Suppressor macrophage treated with lipopolysaccharide for 4 hours (primary cell): ENCODE results near the gene KCNE5.
A peak's percentile ranks its signal among the peaks of the same experiment; 100 is the strongest.
"Not testable (repeated sequence)": the region's sequence is repeated elsewhere in the genome, so short reads cannot be mapped to it uniquely, and the experiment has no call there.

Experiments
- DNase-seq: peaks from one replicate; pipeline ENCODE4 v3.0.0-alpha.2; 2020

The KCNE5 gene, protein sequence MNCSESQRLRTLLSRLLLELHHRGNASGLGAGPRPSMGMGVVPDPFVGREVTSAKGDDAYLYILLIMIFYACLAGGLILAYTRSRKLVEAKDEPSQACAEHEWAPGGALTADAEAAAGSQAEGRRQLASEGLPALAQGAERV

DNA sequence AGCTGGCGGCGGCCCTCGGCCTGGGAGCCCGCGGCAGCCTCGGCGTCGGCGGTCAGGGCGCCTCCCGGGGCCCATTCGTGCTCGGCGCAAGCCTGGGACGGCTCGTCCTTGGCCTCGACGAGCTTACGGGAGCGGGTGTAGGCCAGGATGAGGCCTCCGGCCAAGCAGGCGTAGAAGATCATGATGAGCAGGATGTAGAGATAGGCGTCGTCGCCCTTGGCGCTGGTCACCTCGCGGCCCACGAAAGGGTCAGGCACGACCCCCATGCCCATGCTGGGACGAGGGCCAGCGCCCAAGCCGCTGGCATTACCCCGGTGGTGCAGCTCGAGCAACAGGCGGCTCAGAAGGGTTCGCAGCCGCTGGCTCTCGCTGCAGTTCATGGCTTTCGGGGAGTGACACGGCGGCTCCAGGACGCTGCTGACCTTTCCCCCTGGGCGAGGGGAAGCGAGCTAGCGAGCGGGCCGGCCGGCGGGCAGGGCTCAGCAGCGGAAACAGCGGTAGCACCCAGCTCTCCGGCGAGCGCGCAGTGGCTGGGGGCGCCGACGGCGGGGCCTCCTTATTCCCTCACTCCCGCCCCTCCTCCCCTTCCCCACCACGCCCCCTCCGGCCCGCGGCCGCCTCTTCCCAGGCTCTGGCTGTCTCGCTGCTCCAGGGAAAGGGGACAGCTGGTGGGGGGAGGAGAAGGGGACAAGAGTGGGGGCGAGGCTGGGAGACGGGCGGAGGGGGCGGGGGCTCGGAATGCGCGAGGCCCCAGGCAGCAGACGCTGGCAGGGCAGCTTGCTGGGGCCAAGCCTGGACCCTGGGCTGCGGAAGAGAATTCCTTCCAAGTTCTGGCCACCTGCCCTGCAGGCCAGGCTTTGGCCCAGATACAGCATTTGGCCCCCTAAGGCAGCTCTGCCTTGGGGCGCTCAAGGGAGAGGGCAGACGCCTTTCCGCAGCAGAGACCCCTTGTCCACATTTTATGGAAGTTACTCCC, at the start of gene KCNE5:
Gene KCNE5, minus strand, starts transcription at position 532 of the 976 bp plus-strand sequence. Its CDS starts 152 bp downstream, at position 380.
- no peak for DNase-seq

DNA sequence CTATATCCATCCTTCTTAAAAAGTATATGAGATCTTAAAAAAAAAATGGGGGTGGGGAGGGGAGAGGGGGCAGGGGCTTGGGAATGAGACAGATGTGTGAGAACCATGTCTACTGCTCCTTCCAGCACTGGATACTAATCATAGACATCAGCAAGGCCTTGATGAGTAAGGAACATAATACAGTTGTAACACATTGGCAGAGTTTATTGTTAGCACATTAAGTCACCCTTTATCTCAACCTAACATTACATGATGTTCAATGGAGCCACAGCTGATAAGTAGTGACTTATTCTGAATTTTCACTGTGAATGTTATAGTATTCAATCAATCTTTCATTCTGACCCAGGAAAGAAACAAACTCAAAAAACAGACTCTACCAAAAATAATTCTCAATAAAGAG, 47.3 kb upstream of the KCNE5 start:
- no peak for DNase-seq

DNA sequence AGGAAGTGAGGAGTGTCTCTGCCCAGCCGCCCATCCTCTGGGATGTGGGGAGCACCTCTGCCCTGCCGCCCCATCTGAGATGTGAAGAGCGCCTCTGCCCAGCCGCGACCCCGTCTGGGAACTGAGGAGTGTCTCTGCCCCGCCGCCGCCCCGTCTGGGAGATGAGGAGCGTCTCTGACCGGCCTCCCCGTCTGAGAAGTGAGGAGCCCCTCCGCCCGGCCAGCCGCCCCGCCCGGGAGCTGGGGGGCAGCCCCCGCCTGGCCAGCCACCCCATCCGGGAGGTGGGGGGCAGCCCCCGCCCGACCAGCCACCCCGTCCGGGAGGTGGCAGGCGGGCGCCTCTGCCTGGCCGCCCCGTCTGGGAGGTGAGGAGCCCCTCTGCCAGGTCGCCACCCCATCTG, 46.2 kb upstream of the KCNE5 start:
- not testable (repeated sequence) for DNase-seq

GRCh38 chrX:109667986-109668385, 43.0 kb upstream of the KCNE5 start:
- DNase-seq = no peak

GRCh38 chrX:109660435-109661143, 35.6 kb upstream of the KCNE5 start:
- peak; percentile 12 for DNase-seq

GRCh38 chrX:109658391-109658790, 33.4 kb upstream of the KCNE5 start:
- DNase-seq = no peak

GRCh38 chrX:109657364-109657763, 32.4 kb upstream of the KCNE5 start:
- DNase-seq = not testable (repeated sequence)

GRCh38 chrX:109656774-109657173, 31.8 kb upstream of the KCNE5 start:
- DNase-seq = no peak

- DNase-seq = no peak
Measured at GRCh38 chrX:109655502-109656201, 30.7 kb upstream of the KCNE5 start.

- DNase-seq = no peak
Measured at GRCh38 chrX:109654516-109655109, 29.6 kb upstream of the KCNE5 start.

DNA sequence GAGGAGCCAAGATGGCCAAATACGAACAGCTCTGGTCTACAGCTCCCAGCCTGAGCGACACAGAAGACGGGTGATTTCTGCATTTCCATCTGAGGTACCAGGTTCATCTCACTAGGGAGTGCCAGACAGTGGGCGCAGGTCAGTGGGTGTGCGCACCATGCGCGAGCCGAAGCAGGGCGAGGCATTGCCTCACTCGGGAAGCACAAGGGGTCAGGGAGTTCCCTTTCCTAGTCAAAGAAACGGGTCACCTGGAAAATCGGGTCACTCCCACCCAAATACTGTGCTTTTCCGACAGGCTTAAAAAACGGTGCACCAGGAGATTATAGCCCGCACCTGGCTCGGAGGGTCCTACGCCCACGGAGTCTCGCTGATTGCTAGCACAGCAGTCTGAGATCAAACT, 19.7 kb upstream of the KCNE5 start:
- DNase-seq = not testable (repeated sequence)

DNA sequence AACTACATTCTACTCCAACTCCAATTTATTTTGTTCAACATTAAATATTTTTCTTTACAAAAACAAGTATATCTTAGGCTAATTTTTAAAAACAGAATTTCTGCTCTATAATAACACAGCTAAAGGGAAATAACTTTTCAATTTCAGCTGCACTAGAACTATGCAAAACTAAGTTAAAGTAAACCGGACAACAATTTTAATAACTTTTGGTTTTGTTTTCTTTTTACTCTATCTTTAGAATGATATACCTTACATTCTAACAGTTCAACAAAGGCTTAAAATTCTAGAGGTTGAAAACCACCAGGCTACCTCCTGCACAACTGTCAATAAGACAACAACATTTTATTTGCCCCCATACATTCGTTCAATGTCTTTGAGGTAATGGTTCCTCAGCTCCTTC, 18.7 kb upstream of the KCNE5 start:
- no peak for DNase-seq

- no peak for DNase-seq
Measured at GRCh38 chrX:109638158-109638557, 13.2 kb upstream of the KCNE5 start.

- not testable (repeated sequence) for DNase-seq
Measured at GRCh38 chrX:109637477-109637876, 12.5 kb upstream of the KCNE5 start.

DNA sequence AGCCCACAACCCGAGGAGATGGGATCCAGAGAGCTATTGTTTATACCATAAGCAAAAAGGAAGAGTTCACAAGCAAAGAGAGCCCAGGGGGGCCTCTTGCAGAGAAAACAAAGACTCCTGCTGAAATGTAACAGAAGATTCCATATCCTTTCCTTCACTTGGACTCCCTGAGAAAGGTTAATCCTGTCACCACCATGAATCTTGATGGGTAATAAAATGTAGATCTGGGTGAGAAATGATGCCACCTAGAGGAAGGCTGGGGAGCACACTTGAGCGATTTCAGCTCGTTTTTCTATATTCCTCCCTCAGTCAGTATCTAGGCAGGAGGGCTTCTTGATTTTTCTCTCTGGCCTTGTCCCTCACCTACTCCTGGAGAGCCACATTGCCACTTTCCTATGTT, 10.2 kb upstream of the KCNE5 start:
- DNase-seq = no peak

- DNase-seq = no peak
Measured at GRCh38 chrX:109632906-109633504, 8.0 kb upstream of the KCNE5 start.

- no peak for DNase-seq
Measured at GRCh38 chrX:109629310-109629709, 4.3 kb upstream of the KCNE5 start.

GRCh38 chrX:109626637-109627036, 1.7 kb upstream of the KCNE5 start:
- DNase-seq = no peak

- no peak for DNase-seq
Measured at GRCh38 chrX:109623997-109624396, 975 bp downstream of the KCNE5 start.

- no peak for DNase-seq
Measured at GRCh38 chrX:109622270-109622669, 2.7 kb downstream of the KCNE5 start.

- no peak for DNase-seq
Measured at GRCh38 chrX:109619771-109620170, 5.2 kb downstream of the KCNE5 start.

- no peak for DNase-seq
Measured at GRCh38 chrX:109614951-109615350, 10.0 kb downstream of the KCNE5 start.
